Fibroblast of lung (primary cell): ENCODE results near the gene PTGFRN. TPM values are rescaled to one million over a fixed set of nuclear protein-coding genes. Genes with fewer than 3 reads are reported as not detected.
A peak's percentile ranks its signal among the peaks of the same experiment; 100 is the strongest.

Experiments
- DNase-seq, 2 donors: peaks; one replicate each; pipeline versions ENCODE4 v3.0.0 to v3.0.0-alpha.2; 2010; ENCODE audit warnings: low read depth in 2 of 2
- H2AFZ ChIP-seq: 2 replicates; pipeline ENCODE4 v1.5.1; 2012; ENCODE audit warnings: low read length, control low read depth, inconsistent platforms
- H3K27ac ChIP-seq: 2 replicates; pipeline ENCODE4 v1.5.1; 2011; ENCODE audit warnings: low read length, control low read depth; ENCODE audit not compliant: insufficient read depth
- H3K27me3 ChIP-seq: 2 replicates; pipeline ENCODE4 v1.5.1; 2011; ENCODE audit warnings: mild to moderate bottlenecking, low read length; ENCODE audit not compliant: control insufficient read depth, insufficient read depth
- H3K36me3 ChIP-seq: 2 replicates; pipeline ENCODE4 v1.5.1; 2011; ENCODE audit warnings: low read length; ENCODE audit not compliant: control insufficient read depth, insufficient read depth
- H3K4me1 ChIP-seq: 2 replicates; pipeline ENCODE4 v1.5.1; 2011; ENCODE audit warnings: low read length; ENCODE audit not compliant: control insufficient read depth, insufficient read depth; ENCODE audit errors: extremely low read depth
- H3K4me2 ChIP-seq: 2 replicates; pipeline ENCODE4 v1.5.1; 2011; ENCODE audit warnings: low read length, control low read depth; ENCODE audit not compliant: insufficient read depth; ENCODE audit errors: extremely low read depth
- H3K4me3 ChIP-seq, 4 experiments: fragments of 200-600 bp in 1 of 4; sonication (generic) in 1 of 4; replicated peaks in 1 of 4; 2 replicates each; pipeline ENCODE4 v1.5.1; 2011 to 2016; ENCODE audit warnings: low read length in 4 of 4, low read depth in 3 of 4, mild to moderate bottlenecking in 3 of 4, control low read depth in 2 of 4, inconsistent platforms in 1 of 4, mixed read lengths in 1 of 4; ENCODE audit not compliant: insufficient read depth in 1 of 4; ENCODE audit errors: control extremely low read depth in 1 of 4
- H3K79me2 ChIP-seq: 2 replicates; pipeline ENCODE4 v1.5.1; 2012; ENCODE audit warnings: mild to moderate bottlenecking, low read length, inconsistent platforms; ENCODE audit not compliant: control insufficient read depth, insufficient read depth
- H3K9ac ChIP-seq: 2 replicates; pipeline ENCODE4 v1.5.1; 2011; ENCODE audit warnings: mild to moderate bottlenecking, low read length, control low read depth; ENCODE audit not compliant: insufficient read depth
- H3K9me3 ChIP-seq: 2 replicates; pipeline ENCODE4 v1.5.1; 2012; ENCODE audit warnings: low read depth, low read length; ENCODE audit not compliant: control insufficient read depth, insufficient read depth
- H4K20me1 ChIP-seq: 2 replicates; pipeline ENCODE4 v1.5.1; 2011; ENCODE audit warnings: low read length; ENCODE audit not compliant: control insufficient read depth, insufficient read depth; ENCODE audit errors: extremely low read depth
- EZH2 ChIP-seq: IDR thresholded peaks from 2 replicates; pipeline ENCODE4 v1.5.1; 2012; ENCODE audit warnings: low read length, control low read depth, mild to moderate bottlenecking; ENCODE audit errors: missing control alignments
- polyA plus RNA-seq, 2 donors: library from polyadenylated mRNA; depleted of rRNA in 1 of 2; stranded (reverse) in 1 of 2; unstranded in 1 of 2; fragments of >200 nt; gene quantifications; 2 replicates each; pipeline ENCODE4 v1.2.1, GENCODE V29; 2011 to 2012; ENCODE audit warnings: missing spikeins in 1 of 2
- total RNA-seq: library from RNA; depleted of rRNA; stranded (reverse); fragments of >200 nt; gene quantifications from 2 replicates; pipeline ENCODE4 v1.2.1, GENCODE V29; 2014
- TF ChIP-seq, protein P1 (sequence below), 2 donors: IDR thresholded peaks in 1 of 2; conservative IDR thresholded peaks in 1 of 2; 1 replicate in 1 of 2; 2 replicates in 1 of 2; pipeline ENCODE4 v1.5.1; 2011 to 2012; ENCODE audit warnings: low read length in 2 of 2, control low read depth in 1 of 2, inconsistent platforms in 1 of 2, low read depth in 1 of 2, mild to moderate bottlenecking in 1 of 2

Gene PTGFRN
- total and polyA plus RNA-seq, 2 donors (not counting 1 experiment from before 2014, with no cell fraction given) = 0.72 to 1.2 TPM

DNA sequence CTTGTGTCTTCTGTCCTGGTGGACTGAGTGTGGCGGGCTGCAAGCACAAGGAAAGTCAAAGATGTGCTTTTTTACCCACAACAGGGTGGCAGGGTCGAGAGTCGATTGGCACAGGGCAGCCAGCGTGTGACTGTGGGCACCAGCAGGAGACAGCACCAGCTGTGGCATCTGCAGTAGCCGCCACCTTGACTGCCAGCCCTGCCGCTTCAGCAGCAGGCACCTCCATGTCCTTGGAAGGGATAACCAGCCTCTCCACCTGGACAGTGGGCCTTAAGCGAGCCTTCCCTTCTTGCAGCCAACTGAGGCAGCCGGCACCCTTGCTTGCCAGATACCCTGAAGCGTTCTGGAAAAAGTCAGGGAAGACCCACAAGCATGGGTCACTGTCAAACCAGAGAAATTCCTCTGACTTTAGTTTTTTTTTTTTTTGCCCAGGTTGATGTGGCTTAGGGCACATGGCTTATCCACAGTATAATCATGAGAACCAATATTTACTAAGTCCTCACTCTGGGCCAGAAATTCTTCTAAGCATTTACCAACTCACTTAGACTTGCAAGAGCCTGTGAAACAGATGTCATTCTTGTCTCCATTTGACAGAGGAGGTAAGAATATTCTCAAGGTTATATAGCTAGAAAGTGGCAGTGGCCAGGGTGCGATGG is 30.1 kb upstream of the PTGFRN start:
- no peak overlapping the region for H3K27ac ChIP-seq
- no peak overlapping the region for H3K4me2 ChIP-seq
- no peak overlapping the region for H2AFZ ChIP-seq
- DNase-seq = no peak
- H3K27me3 ChIP-seq = no peaks in the 10 kb centered on the region
- no peaks in the 10 kb centered on the region for H4K20me1 ChIP-seq
- no peak overlapping the region for H3K9ac ChIP-seq
- TF ChIP-seq, protein P1, sequence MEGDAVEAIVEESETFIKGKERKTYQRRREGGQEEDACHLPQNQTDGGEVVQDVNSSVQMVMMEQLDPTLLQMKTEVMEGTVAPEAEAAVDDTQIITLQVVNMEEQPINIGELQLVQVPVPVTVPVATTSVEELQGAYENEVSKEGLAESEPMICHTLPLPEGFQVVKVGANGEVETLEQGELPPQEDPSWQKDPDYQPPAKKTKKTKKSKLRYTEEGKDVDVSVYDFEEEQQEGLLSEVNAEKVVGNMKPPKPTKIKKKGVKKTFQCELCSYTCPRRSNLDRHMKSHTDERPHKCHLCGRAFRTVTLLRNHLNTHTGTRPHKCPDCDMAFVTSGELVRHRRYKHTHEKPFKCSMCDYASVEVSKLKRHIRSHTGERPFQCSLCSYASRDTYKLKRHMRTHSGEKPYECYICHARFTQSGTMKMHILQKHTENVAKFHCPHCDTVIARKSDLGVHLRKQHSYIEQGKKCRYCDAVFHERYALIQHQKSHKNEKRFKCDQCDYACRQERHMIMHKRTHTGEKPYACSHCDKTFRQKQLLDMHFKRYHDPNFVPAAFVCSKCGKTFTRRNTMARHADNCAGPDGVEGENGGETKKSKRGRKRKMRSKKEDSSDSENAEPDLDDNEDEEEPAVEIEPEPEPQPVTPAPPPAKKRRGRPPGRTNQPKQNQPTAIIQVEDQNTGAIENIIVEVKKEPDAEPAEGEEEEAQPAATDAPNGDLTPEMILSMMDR (conservative IDR thresholded peaks at IDR 0.05 in 1 of 2, IDR thresholded peaks at IDR 0.05 in 1 of 2; ENCODE audit: low read depth in 1 of 2, low read length in 2 of 2) = no peak
- TF ChIP-seq EZH2 = no peak
- H3K4me1 ChIP-seq = no peaks in the 10 kb centered on the region
- H3K9me3 ChIP-seq = no peaks in the 10 kb centered on the region
- no peaks in the 10 kb centered on the region for H3K79me2 ChIP-seq
- no peaks in the 10 kb centered on the region for H3K36me3 ChIP-seq
- H3K4me3 ChIP-seq = no peak overlapping the region

DNA sequence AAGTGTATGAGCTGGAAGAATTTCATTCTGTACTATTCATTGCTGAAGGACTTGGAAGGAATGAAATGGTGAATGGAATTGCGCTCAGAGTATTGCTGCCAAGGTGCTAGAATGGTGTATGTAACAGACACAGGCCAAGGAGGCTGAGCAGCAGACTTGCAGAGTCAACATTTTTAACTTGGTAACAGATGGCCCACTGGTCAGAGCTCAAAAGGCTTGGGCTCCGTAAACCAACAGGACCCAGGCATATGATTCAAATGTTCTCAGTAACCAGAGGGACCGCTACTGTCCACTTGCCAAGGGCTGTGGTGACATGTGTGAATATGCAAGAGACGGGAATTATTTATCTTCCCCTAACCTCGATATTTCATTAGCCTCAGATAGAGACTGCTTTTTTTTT is 28.8 kb upstream of the PTGFRN start:
- H3K27ac ChIP-seq = no peak overlapping the region
- DNase-seq = peak in 1 of 2 donors; percentile 44
- no peaks in the 10 kb centered on the region for H3K9me3 ChIP-seq
- H2AFZ ChIP-seq = no peak overlapping the region
- H3K27me3 ChIP-seq = no peaks in the 10 kb centered on the region
- H3K36me3 ChIP-seq = no peaks in the 10 kb centered on the region
- H3K9ac ChIP-seq = no peak overlapping the region
- no peak for TF ChIP-seq EZH2
- TF ChIP-seq, protein P1 (conservative IDR thresholded peaks at IDR 0.05 in 1 of 2, IDR thresholded peaks at IDR 0.05 in 1 of 2; ENCODE audit: low read depth in 1 of 2, low read length in 2 of 2) = no peak
- no peaks in the 10 kb centered on the region for H3K79me2 ChIP-seq
- no peak overlapping the region for H3K4me2 ChIP-seq
- no peaks in the 10 kb centered on the region for H4K20me1 ChIP-seq
- no peaks in the 10 kb centered on the region for H3K4me1 ChIP-seq
- no peak overlapping the region for H3K4me3 ChIP-seq

DNA sequence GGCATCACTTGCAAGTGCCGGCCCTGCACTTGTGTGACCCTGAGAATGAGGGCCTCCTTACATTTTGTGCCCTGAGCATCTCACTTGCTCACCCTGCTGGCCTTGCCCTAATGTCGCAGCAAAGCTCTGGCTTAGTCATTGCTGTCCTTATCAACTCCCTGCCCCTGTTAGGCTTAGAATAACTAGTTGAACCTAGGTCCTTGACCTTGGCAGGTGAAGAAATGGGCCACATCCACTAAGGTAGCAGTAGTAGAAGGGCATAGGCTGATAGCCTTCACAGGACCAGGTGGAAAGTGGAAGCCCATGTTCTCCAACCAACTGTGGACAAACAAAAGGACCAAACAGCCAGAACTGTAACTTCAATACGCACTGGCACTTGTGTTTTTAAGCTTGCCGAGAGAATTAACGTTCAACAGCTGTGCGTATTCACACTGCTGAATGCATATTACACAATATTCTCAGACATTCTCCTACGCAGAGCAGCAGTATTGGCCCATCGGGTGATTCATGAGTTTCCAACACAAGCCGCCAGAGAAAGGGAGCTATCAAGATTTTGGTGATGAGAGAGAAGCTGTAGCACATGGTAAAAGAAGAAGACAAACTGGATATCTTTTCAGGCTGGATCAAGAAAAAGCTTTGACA is 27.7 kb upstream of the PTGFRN start:
- Histone ChIP-seq H3K4me3 (no peak overlapping the region), H3K79me2 (no peaks in the 10 kb centered on the region), H3K9ac (no peak overlapping the region), H3K9me3 (no peaks in the 10 kb centered on the region), H3K27ac (no peak overlapping the region), H3K4me2 (no peak overlapping the region), H2AFZ (no peak overlapping the region), H4K20me1 (no peaks in the 10 kb centered on the region), H3K4me1 (no peaks in the 10 kb centered on the region), H3K27me3 (no peaks in the 10 kb centered on the region), H3K36me3 (no peaks in the 10 kb centered on the region)
- DNase-seq = peak; percentile 66 to 83
- no peak for TF ChIP-seq EZH2
- TF ChIP-seq, protein P1 (conservative IDR thresholded peaks at IDR 0.05 in 1 of 2, IDR thresholded peaks at IDR 0.05 in 1 of 2; ENCODE audit: low read depth in 1 of 2, low read length in 2 of 2) = peak in 1 of 2 donors; percentile 18
